GM21825 (cell line): ENCODE results near the gene DHX16.
A peak's percentile ranks its signal among the peaks of the same experiment; 100 is the strongest.
"Not testable (repeated sequence)": the region's sequence is repeated elsewhere in the genome, so short reads cannot be mapped to it uniquely, and the experiment has no call there.

Source experiments
- ATAC-seq: cut with Tn5 transposase; IDR thresholded peaks from one replicate; pipeline ENCODE4 v1.9.1; 2021; ENCODE audit warnings: mild to moderate bottlenecking, moderate library complexity; ENCODE audit not compliant: unreplicated experiment

Gene DHX16

DNA sequence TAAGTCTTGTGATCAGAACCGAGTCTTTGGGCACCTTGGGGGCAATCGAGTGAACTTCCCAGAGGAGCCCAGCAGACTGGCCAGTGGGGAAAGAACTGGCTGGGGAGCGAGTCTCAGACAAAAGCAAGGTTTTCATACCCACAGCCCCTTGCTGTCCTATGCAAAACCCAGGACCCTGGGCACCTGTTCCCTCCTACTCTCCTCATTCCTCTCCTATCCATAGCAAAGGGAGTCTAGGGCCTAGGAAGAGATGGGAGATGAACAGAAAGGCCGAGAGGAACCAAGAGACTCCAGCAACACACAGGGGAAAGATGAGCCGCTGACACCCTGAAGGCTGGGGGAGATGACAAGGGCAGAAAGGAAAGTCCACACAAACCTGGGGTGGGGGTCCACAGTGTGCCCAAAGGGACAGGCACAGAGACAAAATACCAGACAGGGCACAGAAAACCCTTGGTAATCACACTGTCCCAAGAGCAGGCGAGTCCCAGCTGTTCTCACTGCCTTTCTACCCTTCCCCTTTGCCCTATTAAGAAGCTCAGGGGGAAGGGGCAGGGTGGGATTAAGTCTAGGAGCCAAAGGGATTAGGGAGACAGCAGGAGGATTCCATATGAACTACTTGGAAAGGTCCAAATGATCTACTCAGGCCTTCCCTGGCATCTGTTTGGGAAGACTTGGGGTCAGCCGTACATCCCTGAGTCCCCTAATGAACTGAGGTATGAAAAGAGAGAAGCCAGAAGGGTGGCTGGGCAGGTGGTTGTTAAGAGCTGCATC lies 7.1 kb upstream of the DHX16 start:
- ATAC-seq: no peak

DNA sequence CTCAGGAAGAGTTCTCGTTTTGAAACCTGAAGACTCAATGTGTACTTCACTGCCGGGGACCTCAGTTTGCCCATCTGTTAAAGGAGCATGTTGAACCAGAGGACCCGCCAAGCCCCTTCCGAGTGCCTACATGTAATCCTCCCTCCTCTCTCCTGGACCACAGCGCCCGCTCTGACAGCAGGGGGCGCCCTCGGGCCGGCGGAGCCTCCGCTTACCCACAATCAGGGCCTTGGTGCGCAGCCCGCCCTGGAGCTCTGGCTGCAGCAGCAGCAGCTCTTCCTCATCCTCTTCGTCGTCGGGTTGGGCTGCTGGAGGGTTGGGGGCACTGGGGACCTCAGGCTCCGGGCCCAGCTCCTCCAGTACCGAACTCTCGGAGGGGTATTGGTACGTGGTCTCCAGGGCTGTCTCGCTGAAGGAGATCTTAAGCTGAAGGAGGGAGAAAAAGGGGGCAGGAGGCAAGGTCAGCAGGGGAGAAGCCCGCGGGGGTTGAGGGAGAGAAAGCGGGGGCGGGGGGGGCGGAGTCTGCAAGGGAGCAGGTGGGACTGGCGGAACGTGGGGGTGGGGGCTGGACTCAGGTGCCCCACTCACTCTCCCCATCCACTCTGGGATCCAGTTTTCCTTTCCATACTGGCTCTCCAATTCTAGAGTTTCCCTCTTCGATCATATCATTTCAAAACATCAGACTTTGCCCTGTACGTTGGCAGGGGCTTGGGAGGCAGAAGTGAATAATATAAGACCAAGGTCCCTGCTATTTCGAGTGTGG lies 6.3 kb upstream of the DHX16 start:
- peak; percentile 36 for ATAC-seq

DNA sequence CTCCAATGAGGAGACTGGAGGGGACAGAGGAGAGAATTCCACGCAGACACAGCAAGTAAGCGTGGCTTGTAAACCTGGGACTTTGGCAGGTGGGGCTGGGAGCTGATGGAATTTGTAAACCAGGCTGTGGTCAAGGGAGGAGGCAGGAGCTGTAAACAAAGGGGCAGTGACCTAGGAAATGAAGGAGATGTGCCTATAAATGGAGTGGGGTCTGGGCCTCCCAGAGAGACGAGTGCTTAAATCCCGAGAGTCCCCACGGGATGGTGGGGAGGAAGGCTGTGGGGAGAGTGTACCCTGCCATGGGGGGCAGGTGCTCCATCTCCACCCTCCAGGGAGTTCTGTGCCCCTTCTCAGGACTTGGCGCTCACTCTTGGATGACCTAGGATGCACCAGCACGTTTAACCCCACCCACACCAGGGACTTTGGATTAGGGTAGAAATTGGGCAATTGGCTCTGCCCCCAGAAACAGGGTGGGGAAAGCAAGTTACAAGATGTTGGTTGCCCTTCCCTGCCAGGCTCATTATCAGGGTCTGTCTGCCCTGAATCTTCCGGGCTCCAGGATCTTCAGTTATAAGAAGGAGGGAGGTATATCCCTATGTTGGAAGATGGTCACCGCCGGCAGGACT lies 4.0 kb upstream of the DHX16 start:
- ATAC-seq: no peak

DNA sequence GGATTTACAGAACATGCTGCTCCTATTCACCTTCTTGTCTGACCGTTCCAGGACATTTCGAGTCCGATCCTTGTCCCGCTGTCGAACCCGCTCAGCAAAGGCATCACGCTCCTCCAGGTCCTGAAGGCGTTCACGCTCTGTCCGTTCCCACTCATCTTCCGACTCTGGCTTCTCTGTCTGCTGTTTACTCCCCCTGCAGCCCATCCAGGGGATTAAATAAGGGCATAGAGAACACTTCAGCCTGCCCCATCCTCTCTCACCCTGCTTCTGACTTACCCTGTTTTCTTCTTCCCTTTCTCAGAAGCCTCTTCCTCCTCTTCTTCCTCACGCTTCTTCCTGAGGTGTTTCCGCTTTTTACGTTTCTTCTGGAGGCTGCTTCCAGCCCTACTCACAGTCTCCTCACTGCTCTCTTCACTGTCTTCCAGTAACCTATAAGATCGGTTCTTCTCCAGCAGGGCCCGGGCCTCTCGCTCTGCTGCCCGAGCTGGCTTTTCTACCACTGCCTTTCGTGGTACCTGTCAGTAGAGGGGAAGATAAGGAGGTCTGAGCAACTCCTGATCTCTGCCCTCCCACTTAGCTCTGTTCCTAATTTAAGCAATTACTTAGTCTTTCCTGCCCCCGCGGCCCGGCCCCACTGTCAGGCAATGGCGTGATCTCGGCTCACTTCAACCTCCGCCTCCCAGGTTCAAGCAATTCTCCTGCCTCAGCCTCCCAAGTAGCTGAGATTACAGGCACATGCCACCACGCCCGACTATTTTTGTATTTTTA lies 1.9 kb downstream of the DHX16 start:
- ATAC-seq: no peak

DNA sequence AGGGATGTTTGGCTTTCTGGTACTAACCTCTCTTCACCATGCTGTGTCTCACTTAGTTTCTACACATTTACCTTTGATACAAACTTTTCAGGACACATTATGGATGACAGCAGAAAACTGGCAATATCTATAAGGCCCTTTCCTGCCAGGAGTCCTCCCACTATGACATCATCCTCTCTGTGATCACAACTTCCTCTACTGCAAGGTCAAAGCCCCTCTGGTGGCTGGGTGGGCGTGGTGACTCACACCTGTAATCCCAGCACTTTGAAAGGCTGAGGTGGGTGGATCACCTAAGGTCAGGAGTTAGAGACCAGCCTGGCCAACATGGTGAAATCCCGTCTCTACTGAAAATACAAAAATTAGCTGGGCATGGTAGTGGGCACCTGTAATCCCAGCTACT lies 6.5 kb downstream of the DHX16 start:
- not testable (repeated sequence) for ATAC-seq

DNA sequence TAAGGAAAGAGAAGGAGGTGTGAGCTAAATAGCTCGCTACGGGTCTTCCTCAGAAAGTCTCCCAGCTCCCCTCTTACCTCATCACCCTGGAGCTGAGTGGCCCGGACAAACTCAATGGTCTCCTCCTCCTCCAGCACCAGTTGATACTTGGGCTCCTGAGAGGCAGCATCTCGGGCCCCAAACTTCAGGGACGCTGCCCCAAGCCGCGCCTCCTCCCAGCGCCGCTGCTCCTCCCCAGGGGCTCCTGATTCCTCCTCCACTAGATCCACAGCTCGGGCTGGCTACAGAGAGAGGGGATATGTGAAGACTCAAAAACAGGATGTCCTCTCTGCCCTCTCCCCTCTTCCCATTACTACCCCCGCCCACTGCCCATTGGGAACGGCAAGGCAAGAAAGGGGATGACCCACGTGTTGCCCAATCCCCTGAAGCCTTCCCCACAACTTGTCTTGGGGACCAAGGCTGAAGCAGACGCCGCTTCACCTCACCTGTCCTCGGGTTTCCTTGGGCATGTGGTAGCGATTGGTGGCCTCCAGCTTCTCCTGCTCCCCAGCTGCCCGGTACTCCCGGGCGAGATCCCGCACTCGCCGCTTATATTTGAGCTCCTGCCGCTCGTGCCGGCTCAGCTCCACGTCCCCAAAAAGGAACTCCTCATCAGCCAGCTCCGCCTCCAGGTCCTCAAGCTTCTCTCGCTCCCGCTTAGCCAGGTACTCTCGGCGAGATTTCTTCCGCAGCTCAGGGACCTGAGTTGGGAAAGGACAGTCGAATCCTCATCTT lies 7.6 kb downstream of the DHX16 start:
- ATAC-seq: no peak

DNA sequence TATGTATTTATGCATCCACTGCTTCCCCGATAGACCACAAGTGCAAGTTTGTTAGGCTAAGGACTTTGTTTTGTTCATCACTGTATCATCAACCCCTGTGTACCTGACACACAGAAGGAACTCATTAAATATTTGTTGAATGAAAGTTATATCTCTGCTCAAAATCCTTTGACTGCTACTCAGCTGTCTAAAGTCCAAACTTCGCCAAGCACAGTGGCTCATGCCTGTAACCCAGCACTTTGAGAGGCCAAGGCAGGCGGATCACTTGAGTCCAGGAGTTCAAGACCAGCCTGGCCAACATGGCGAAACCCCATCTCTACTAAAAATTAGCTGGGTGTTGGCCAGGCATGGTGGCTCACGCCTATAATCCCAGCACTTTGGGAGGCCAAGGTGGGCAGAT lies 14.9 kb downstream of the DHX16 start:
- ATAC-seq: not testable (repeated sequence)

DNA sequence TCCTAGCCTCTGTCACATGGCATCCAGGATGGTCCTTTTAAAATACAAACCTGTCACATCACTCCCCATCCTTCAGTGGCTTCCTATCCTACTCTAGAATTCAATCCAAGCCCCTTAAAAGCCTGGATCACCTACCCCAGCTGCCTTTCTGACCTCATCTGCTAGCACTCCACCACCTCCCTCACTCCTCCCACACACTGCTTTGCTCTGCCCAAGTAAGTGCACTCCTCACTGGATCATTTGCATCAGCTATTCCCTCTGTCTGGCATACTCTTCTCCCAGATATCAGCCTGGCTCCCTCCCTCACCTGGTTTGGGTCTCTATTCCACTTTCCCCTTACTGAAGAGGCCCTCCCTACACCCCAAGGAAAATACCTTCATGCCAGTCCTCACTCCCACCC lies 15.4 kb downstream of the DHX16 start:
- ATAC-seq: no peak

DNA sequence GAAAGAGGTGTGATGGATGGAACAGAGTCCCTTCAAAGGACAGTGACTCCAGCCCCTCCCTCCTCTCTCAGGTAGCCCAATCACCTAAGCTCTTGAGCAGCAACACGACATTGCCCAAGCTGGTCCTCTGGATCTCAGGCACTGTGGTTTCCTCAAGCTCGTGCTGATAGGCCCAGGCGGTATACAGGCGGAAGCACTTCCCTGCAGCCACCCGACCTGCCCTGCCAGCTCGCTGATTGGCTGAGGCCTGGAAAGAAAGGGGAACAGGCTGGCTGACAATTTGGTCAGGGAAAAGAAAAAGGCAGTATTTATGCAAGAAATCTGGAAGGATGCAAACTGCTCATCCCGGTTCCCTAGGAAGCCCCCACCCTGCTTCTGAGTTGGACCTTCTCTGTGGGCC lies 16.3 kb downstream of the DHX16 start:
- ATAC-seq: no peak

DNA sequence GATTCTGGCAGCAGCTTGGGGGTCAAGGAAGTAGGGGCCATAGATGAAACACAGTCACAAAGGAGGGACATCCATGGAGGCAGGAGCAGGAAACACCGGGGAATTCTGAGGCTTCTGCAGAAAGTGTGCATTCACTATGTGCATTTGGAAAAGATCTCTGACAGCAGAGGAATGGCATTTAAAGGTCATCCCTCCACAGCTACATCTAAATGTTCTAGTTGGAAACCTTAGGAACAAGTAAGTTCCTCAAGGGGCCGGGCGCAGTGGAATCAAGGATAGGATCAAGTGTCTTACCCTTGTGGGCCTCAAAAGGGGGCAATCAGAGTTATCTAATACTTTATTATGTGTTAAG lies 17.1 kb downstream of the DHX16 start:
- no peak for ATAC-seq

DNA sequence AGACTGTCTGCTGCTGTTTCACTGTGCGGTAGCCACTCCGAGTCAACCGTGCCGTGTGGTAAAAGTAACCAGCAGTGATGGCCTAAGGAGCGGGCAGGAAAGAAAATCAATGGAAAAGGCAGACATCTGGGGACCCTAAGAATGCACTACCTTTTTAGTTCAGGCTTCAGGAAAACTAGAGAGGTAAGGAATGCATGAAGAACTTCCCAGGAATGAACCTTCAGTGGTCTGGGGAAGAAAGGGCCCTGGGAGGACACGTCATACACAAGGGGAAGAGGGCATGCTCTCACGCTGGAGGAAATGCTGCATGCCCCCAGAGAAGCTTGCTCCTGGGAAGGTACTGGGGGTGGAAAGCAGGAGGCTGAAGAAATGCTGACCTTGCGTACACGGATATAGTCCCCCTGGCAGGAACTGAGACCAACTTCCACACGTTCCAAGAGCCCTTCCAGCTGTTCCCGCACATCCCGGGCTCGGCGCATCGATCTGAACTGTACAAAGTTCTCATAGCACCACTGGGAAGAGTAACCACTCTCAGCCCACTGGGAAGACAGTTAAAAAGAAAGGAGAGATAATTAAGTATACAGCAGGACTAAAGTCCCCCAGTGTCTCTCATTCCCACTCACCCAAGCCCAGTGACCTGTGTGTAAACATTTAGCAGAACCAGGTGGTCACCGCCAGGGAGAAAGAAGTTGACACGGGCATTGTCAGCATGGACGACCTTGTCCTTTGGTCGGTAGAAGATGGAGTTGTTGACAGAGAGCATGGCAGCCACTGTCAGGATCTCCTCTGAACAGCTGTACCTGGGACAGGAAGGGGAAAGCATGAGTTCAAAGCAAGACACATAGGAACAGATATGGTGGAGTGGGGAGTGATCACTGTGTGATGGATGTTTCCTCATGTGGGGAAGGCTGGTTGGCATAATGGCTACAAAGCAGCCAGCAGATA lies 17.7 kb downstream of the DHX16 start:
- no peak for ATAC-seq

DNA sequence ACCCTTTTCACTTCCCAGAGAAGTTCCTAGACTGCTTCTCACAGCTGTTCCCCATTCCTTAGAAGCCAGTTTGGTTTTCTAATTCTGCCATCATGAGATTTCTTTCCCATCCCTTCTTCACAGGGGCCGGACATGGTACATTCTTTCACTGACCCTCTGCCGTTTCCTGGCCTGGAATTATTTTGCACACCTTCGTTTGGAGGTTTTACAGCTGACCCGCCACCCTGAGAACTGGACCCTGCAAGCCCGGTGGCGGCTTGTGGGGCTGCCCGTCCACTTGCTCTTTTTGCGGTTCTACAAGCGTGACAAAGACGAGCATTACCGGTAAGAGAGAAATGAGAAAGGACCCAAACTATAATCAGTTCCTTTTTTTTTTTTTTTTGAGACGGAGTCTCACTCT lies 21.7 kb downstream of the DHX16 start:
- no peak for ATAC-seq

DNA sequence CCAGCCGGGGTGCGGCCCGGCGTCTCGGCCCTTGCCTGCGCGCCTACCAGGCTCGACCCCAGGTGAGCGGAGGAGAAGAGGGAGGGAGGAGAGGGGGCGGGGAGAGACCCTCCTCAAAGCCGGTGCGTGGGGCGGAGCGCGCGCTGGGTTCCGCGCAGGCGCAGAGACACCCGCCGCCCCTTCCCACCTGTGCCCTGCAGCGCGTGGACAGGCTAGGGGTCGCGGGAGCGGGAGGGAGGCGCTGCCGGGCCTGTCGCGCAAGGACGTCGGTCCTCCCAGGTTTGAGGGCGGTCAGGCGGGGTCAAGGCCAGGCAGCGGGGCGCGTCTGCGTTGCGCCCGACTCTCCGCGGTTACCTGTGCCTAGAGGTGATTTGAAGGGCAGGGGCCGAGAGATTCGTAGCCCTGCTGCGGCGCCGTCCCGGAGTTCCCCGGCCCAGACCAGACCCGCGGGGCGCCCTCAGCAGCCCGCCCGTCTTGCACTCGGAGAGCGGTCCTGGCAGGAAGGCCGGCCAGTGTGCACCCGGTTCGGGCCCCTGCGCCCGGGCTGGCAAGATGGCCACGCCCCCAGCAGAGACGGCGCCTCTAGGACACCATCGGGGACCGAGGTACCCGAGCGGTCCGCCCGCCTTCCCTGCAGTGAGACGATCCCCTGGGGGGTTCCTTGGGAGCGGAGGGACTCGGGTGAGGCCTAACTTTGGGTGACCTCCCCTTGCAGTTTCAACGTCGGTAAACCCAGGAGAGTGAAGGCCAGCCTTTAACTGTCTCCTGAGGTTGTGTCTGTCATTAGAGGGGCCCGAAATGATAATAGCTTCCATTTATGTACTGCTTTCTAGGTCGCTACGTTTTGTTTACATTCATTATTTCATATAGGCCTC lies 25.3 kb downstream of the DHX16 start:
- peak; percentile 56 for ATAC-seq

DNA sequence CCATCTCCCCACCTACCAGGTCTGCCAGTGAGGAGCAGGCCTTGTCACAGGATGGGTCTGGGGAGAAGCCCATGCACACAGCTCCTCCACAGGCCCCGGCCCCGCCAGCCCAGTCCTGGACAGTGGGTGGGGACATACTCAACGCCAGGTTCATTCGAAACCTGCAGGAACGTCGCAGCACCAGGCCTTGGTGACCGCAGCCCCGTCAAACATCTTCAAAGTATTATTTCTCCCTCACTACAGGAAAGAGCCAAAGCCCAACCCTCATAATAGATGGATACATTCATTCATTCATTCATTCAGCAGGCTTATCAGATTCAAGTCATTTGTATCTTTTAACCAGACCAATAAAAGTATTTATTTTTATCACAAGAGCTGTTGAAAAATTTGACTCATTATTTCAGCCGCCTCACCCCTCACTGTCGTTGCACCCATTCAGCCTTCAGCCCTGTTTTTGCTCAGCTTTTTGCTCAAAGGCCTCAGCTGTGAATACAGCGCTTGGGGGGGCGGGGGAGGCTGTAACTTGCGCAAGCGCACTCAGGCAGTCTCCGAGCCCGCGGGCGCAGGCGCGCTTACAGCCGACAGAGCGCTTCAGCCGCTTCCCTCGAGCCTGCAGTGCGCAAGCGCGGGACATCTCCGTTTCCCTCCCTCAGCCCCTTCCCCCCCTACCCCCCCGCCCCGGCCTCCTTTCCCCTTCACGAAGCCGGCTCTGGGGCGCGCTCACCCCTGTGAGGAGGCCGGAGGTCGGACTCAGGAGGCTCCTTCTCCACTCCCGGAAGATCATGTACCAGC lies 26.2 kb downstream of the DHX16 start, which contains the start of gene C6orf136:
Gene C6orf136 (plus strand): TSS at position 684 of the 792 bp plus-strand sequence. CDS start 99 bp downstream, at position 783.
- ATAC-seq: peak; percentile 41

DNA sequence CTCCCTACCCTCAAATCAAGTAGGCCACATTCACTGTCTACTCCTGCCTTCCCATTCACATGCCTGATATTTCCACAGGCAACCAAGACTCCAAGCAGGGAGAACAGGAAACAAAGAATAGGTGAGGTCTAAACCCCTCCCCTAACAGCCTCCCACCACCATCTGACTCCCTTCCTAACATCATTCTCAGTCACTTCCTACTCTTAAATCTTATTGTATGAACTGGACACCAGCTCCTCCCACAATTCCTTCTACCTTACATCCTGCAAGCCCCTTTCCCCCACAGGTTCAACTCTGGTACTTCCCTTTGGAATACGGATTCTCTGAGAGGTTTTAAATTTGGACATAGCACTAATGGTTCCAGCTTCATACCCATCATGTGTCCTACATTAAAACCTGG lies 26.8 kb downstream of the DHX16 start:
- no peak for ATAC-seq

DNA sequence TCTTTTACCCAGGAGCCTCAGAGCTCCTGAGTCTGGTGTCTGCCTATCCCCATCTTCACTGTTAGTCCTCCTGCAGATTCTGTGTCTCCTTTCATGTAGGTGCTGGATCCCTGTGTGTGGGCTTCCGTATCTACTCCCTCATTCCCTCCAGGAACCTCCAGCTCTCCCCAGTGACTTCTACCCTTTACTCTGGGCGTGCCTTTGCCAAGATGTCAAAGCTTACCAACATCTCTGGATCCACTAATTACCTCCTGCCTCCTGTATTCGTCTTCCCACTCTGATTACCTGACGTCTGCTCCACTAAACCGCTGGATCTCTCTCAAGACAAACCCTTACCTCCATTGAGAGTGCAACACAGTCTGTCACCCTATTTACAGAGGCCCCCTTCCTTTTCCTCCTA lies 28.0 kb downstream of the DHX16 start:
- ATAC-seq: no peak

DNA sequence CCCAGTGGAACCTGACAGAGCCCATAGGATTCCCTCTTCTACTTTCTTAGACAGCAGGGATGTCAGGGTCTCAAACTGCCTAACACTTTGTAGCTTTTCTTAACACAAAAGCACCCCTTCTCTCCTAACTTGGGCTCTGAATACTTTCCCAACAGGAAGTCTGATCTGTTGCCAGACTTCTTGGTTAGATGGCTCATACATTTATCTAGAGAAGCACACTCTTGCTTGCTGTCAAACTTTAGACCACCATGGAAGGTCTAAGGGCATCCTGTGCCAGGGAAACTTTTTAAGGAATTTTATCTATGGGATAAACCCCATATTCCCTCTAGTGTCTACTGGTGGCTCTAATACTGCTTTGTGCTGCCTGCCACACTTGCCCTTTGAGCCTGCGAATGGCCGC lies 29.1 kb downstream of the DHX16 start:
- no peak for ATAC-seq

DNA sequence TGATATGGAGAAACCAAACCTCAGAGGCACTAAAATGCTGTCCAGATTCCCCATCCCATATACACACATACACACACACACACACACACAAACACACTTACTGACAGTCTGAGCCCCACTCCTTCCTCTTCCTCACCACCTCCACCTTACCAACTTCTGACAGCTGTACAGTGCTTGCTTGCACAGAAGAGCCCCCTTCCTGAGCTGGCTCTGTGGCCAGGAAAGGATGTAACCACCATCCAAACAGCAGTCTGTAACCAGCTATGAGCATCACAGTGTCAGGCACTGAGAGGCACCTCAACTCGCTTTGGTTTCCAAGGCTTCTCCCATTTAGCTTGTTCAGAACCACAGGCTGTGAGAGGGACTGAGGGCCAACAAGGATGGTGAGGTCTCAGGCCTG lies 31.8 kb downstream of the DHX16 start:
- no peak for ATAC-seq
